Left lung (tissue), 10 donors: Measurements from ENCODE around the gene KPNA3. TPM values are rescaled to one million over a fixed set of nuclear protein-coding genes. Genes with fewer than 3 reads are reported as not detected.
"Not testable (repeated sequence)": the region's sequence is repeated elsewhere in the genome, so short reads cannot be mapped to it uniquely, and the experiment has no call there.

Experiments used
- ATAC-seq: fragments of 200-7000 bp; cut with Tn5 transposase; one replicate; pipeline ENCODE4 v1.9.1; 2020; ENCODE audit warnings: moderate library complexity
- DNase-seq, 4 donors: peaks; one replicate each; pipeline ENCODE4 v3.0.0-alpha.2; 2013 to 2020
- H3K27ac ChIP-seq, 2 donors: fragments of 200-600 bp; sonication (generic) in 1 of 2; one replicate each; pipeline versions ENCODE4 v1.5.0 to v1.8.0; 2020 to 2021
- H3K27me3 ChIP-seq, 2 donors: fragments of 200-600 bp; sonication (generic) in 1 of 2; one replicate each; pipeline versions ENCODE4 v1.5.0 to v1.8.0; 2020 to 2021
- H3K36me3 ChIP-seq, 2 donors: fragments of 200-600 bp; sonication (generic) in 1 of 2; one replicate each; pipeline versions ENCODE4 v1.5.0 to v1.8.0; 2020 to 2021
- H3K4me1 ChIP-seq, 2 donors: fragments of 200-600 bp; one replicate each; pipeline ENCODE4 v1.8.0; 2021
- H3K4me3 ChIP-seq, 2 donors: fragments of 200-600 bp; sonication (generic) in 1 of 2; one replicate each; pipeline versions ENCODE4 v1.5.0 to v1.8.0; 2020 to 2021; ENCODE audit warnings: mild to moderate bottlenecking in 1 of 2
- H3K9me3 ChIP-seq, 2 donors: fragments of 200-600 bp; sonication (generic) in 1 of 2; one replicate each; pipeline versions ENCODE4 v1.5.0 to v1.8.0; 2020 to 2021
- CTCF ChIP-seq, 2 donors: fragments of 200-600 bp; sonication (generic) in 1 of 2; IDR thresholded peaks; one replicate each; pipeline versions ENCODE4 v1.5.0 to v1.8.0; 2021; ENCODE audit warnings: antibody characterized with exemption in 2 of 2
- intact Hi-C, 2 donors: fragments of 100-400 bp; cut with DNase I; formaldehyde crosslinking; loops; one replicate each; pipeline versions ENCODE4 v1.11.2 to v1.14.2; 2022
- polyA plus RNA-seq, 6 donors: library from polyadenylated mRNA; unstranded; fragments of 120-200 nt; gene quantifications; one replicate each; pipeline ENCODE4 v1.2.1, GENCODE V29; 2013; ENCODE audit not compliant: insufficient read length in 6 of 6
- total RNA-seq, 2 donors: library from RNA; stranded (reverse); fragmentation: NEBNext Ultra II Directional; extraction: Animal tissue kit (Norgen Biotek cat#: 25700); gene quantifications; one replicate each; pipeline ENCODE4 v1.2.1, GENCODE V29; 2021
- donor health status: DM: no; HTN: yes; CAD: no.
- donor health status: DM: no; HTN: no; CAD: no.

The KPNA3 gene
- total and polyA plus RNA-seq, 8 donors: 31.5 to 42.0 (median 38.3) TPM

DNA sequence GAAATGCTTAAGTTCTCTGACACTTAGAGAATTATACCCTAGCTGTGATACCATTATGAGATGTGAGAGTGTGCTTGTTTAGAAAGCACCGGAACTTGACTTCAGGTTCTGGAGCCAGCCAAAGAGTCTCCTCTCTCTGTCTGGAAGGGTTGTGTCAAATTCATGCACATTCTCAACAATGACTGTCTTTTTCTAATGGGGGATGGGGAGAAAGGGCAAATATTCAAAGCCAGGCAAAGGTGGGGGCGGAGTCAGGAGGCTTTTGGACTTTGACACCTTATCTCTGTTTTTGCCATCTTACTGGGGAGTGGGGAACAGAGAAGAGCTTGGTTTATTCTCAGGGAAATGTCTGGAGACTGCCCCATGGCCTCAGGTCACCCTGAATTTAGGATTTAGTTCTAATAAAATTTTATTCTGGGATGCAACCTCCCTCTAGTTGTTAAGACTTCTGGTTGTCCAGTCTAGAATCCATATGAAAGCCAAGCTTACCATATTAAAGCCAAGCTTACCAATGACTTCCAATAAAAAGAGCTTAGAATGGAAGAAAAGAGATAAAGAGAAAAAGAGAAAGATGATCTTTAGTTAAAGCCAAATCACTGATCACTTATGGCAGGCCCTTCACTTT is 28.2 kb upstream of the KPNA3 start:
- Histone ChIP-seq H3K36me3 (no peaks in the 10 kb centered on the region), H3K27me3 (no peaks in the 10 kb centered on the region), H3K27ac (no peak overlapping the region), H3K9me3 (no peaks in the 10 kb centered on the region), H3K4me1 (no peaks in the 10 kb centered on the region), H3K4me3 (no peak overlapping the region)
- no peak for TF ChIP-seq CTCF (IDR thresholded peaks at IDR 0.05)
- intact Hi-C loops: no loop called here
- DNase-seq (no peak), ATAC-seq (no peak)

- DNase-seq, H3K27me3 ChIP-seq, H3K27ac ChIP-seq, H3K4me3 ChIP-seq, ATAC-seq, H3K36me3 ChIP-seq, H3K9me3 ChIP-seq, H3K4me1 ChIP-seq, intact Hi-C loops: not testable (repeated sequence)
These were observed 23.6 kb upstream of the KPNA3 start for GRCh38 chr13:49816047-49816446.

DNA sequence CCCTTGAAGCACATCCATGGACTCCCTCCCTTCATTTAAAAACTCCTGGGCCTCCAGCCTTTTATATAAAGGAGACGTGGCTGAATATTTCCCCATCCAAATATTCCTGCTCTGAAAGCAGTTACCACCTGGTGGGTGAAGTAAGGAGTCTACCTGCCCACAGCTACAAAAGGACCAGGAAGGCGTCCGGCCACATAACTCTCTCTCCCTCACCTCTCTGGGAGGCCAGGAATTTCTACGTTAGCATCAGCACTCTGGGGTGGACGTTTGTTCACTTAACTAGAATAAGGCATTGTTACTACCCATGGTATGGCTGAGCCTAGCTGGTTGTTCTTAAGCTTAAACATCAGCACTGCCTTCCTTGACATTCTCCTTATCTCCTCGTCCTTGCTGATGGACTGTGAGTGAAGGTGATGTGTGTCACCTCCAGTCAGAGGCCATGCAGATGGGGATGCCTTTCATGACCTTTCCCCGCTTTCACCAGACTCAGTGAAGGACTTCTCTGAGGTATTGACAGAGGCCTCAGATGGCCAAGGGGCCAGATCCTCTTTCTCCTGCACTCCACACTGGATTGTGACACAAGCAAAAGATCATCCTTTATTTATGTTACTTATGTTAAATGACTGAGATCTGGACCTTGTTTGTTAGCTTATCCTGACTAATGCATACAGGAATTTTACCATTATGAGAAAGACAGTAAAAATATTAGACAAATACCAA is 22.2 kb upstream of the KPNA3 start:
- TF ChIP-seq CTCF (IDR thresholded peaks at IDR 0.05): no peak
- Histone ChIP-seq H3K9me3 (no peaks in the 10 kb centered on the region), H3K4me1 (no peaks in the 10 kb centered on the region), H3K36me3 (no peaks in the 10 kb centered on the region), H3K27ac (no peak overlapping the region), H3K4me3 (no peak overlapping the region), H3K27me3 (no peaks in the 10 kb centered on the region)
- DNase-seq: no peak
- ATAC-seq: no peak
- intact Hi-C loops: no loop called here

DNA sequence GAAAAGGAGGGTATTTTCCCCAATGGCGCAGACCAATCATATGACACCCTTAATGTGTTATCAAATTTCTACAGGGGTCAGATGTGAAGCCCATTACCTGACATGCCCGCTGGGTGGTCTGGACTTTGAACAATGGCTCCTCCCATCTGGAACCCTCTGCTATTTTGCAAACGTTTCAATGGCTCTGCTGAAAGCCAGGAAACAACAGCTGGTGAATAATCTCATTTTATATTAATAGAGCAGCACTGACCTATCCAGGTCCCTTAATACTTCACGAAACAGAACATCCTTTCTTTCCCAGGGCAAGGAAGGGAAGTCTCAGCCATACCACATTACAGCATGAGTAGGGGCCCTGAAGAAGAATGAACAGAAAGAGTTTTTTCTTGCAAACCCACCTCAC is 20.3 kb upstream of the KPNA3 start:
- ATAC-seq (no peak), DNase-seq (no peak)
- Histone ChIP-seq H3K4me3 (no peak overlapping the region), H3K27me3 (no peaks in the 10 kb centered on the region), H3K4me1 (no peaks in the 10 kb centered on the region), H3K9me3 (no peaks in the 10 kb centered on the region), H3K36me3 (no peaks in the 10 kb centered on the region), H3K27ac (no peak overlapping the region)
- TF ChIP-seq CTCF (IDR thresholded peaks at IDR 0.05): no peak
- intact Hi-C loops: no loop called here

DNA sequence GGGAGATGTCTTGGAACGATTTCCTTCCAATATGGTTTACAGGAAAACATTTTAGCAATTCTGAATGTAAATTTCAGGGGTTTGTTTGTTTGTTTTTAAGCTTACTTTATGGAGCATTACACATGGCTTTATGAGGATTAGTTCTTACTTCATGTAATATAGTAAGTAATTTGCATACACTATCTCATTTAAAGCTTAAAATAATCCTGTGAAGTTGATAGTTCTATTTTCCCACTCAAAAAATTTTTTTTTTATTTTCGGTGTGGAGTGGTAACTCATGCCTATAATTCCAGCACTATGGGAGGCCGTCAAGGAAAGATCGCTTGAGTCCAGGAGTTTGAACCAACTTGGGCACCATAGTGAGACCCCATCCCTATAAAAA is 19.0 kb upstream of the KPNA3 start:
- H3K4me1 ChIP-seq: no peaks in the 10 kb centered on the region
- no peaks in the 10 kb centered on the region for H3K36me3 ChIP-seq
- no peaks in the 10 kb centered on the region for H3K27me3 ChIP-seq
- DNase-seq: no peak
- ATAC-seq: no peak
- no peak for TF ChIP-seq CTCF (IDR thresholded peaks at IDR 0.05)
- no peaks in the 10 kb centered on the region for H3K9me3 ChIP-seq
- H3K4me3 ChIP-seq: no peak overlapping the region
- intact Hi-C loops: no loop called here
- no peak overlapping the region for H3K27ac ChIP-seq
